HCT116 (cell line): Measurements from ENCODE around the gene IZUMO4. TPM values are rescaled to one million over a fixed set of nuclear protein-coding genes. Genes with fewer than 3 reads are reported as not detected.

Experiments used
- ATAC-seq: fragments of 200-7000 bp; cut with Tn5 transposase; 2 replicates; pipeline ENCODE4 v1.9.1; 2020; ENCODE audit warnings: mild to moderate bottlenecking, moderate library complexity
- BruUV-seq: library from RNA; stranded (reverse); fragments of 400-500 nt; replicated peaks from 2 replicates; lab custom pipeline; 2021; lab: Mats Ljungman, UMichigan
- CTCF ChIA-PET: fragments of 300-600 bp; sonication (Branson Sonifier 250); formaldehyde crosslinking; loops from one replicate; lab custom pipeline; 2021; ENCODE audit warnings: antibody characterized with exemption; lab: Charles Lee
- POLR2A ChIA-PET: fragments of 300-600, 350-600 bp; sonication (Branson Sonifier 250); formaldehyde crosslinking; loops from one replicate; lab custom pipeline; 2021; ENCODE audit warnings: antibody characterized with exemption; lab: Charles Lee
- RAD21 ChIA-PET, 2 experiments: fragments of 300-600 bp; sonication (Branson Sonifier 250); formaldehyde crosslinking; loops; one replicate each; lab custom pipeline; 2023; ENCODE audit warnings: low total read pairs in 2 of 2; ENCODE audit not compliant: uncharacterized antibody in 2 of 2, unreplicated experiment in 2 of 2, low non-redundant PET in 1 of 2; lab: Charles Lee
- DNase-seq: peaks from one replicate; pipeline ENCODE4 v3.0.0-alpha.2; 2010; ENCODE audit warnings: low read depth, low spot score
- H2AFZ ChIP-seq: fragments of 200-600 bp; shearing (Covaris generic), sonication (generic); 2 replicates; pipeline ENCODE4 v1.6.1; 2017; ENCODE audit warnings: low read depth, mixed run types, mixed read lengths, antibody characterized with exemption, low read length; ENCODE audit not compliant: poor library complexity, severe bottlenecking
- H3K27ac ChIP-seq: 2 replicates; pipeline ENCODE4 v1.5.1; 2012; ENCODE audit warnings: low read depth, low read length
- H3K27me3 ChIP-seq: fragments of 200-600 bp; sonication (generic); 2 replicates; pipeline ENCODE4 v1.6.1; 2016; ENCODE audit warnings: mixed run types, low read length, mixed read lengths; ENCODE audit not compliant: insufficient read depth
- H3K36me3 ChIP-seq, 2 experiments: fragments of 200-500 bp in 1 of 2; fragments of 200-600 bp in 1 of 2; sonication (Bioruptor generic) in 1 of 2; sonication (generic) in 1 of 2; 2 replicates each; pipeline versions ENCODE4 v1.5.1 to v1.6.1; 2014 to 2016; ENCODE audit warnings: low read length in 2 of 2, inconsistent platforms in 1 of 2, mixed read lengths in 1 of 2, mixed run types in 1 of 2; ENCODE audit not compliant: insufficient read depth in 2 of 2, control insufficient read depth in 1 of 2
- H3K4me1 ChIP-seq, 2 experiments: fragments of 200-600 bp in 1 of 2; sonication (generic) in 1 of 2; 2 replicates each; pipeline versions ENCODE4 v1.5.1 to v1.6.1; 2012 to 2017; ENCODE audit warnings: low read length in 2 of 2, inconsistent platforms in 1 of 2, mild to moderate bottlenecking in 1 of 2, mixed read lengths in 1 of 2, mixed run types in 1 of 2, moderate library complexity in 1 of 2; ENCODE audit not compliant: insufficient read depth in 2 of 2, control insufficient read depth in 1 of 2
- H3K4me2 ChIP-seq: fragments of 200-600 bp; sonication (generic); 2 replicates; pipeline ENCODE4 v1.6.1; 2017; ENCODE audit warnings: mixed run types, low read length, mixed read lengths
- H3K4me3 ChIP-seq, 2 experiments: fragments of 200-600 bp in 1 of 2; sonication (generic) in 1 of 2; replicated peaks in 1 of 2; 2 replicates each; pipeline ENCODE4 v1.5.1; 2011 to 2016; ENCODE audit warnings: low read length in 2 of 2, control low read depth in 1 of 2, low read depth in 1 of 2, mild to moderate bottlenecking in 1 of 2, mixed read lengths in 1 of 2, mixed run types in 1 of 2
- H3K79me2 ChIP-seq: fragments of 200-600 bp; sonication (generic); 2 replicates; pipeline ENCODE4 v1.6.1; 2017; ENCODE audit warnings: mild to moderate bottlenecking, mixed run types, low read length, moderate library complexity, mixed read lengths; ENCODE audit not compliant: insufficient read depth
- H3K9ac ChIP-seq: fragments of 200-600 bp; sonication (generic); 2 replicates; pipeline ENCODE4 v1.6.1; 2016; ENCODE audit warnings: low read length, mixed read lengths
- H3K9me2 ChIP-seq: fragments of 200-600 bp; sonication (generic), shearing (Covaris generic); 2 replicates; pipeline ENCODE4 v1.6.1; 2017; ENCODE audit warnings: mixed run types, mild to moderate bottlenecking, moderate library complexity; ENCODE audit not compliant: insufficient read depth
- H3K9me3 ChIP-seq, 2 experiments: fragments of 200-500 bp in 1 of 2; fragments of 200-600 bp in 1 of 2; sonication (Bioruptor generic) in 1 of 2; sonication (generic) in 1 of 2; 2 replicates each; pipeline ENCODE4 v1.6.1; 2014 to 2017; ENCODE audit warnings: low read length in 2 of 2, mixed read lengths in 2 of 2, inconsistent platforms in 1 of 2, low read depth in 1 of 2, mild to moderate bottlenecking in 1 of 2, mixed run types in 1 of 2, moderate library complexity in 1 of 2; ENCODE audit not compliant: control insufficient read depth in 1 of 2, insufficient read depth in 1 of 2
- H4K20me1 ChIP-seq: fragments of 200-600 bp; sonication (generic), shearing (Covaris generic); 2 replicates; pipeline ENCODE4 v1.6.1; 2017; ENCODE audit warnings: mixed run types, mild to moderate bottlenecking, moderate library complexity; ENCODE audit not compliant: insufficient read depth
- EZH2 ChIP-seq: fragments of 200-600 bp; sonication (generic); IDR thresholded peaks from 2 replicates; pipeline ENCODE4 v1.6.1; 2017; ENCODE audit warnings: antibody characterized with exemption, mixed run types
- POLR2A ChIP-seq: IDR thresholded peaks from 2 replicates; pipeline ENCODE4 v1.7.0; 2011; ENCODE audit warnings: borderline replicate concordance; ENCODE audit not compliant: insufficient read depth, insufficient read length; ENCODE audit errors: extremely low read depth
- RAD21 ChIP-seq: IDR thresholded peaks from 2 replicates; pipeline ENCODE4 v1.6.1; 2012; ENCODE audit warnings: low read depth, mild to moderate bottlenecking
- SP1 ChIP-seq: IDR thresholded peaks from 2 replicates; pipeline ENCODE4 v1.6.1; 2012; ENCODE audit warnings: low read depth
- YY1 ChIP-seq: IDR thresholded peaks from 2 replicates; pipeline ENCODE4 v1.6.1; 2011; ENCODE audit warnings: low read length, low read depth, moderate library complexity, mild to moderate bottlenecking; ENCODE audit not compliant: insufficient replicate concordance; ENCODE audit errors: extremely low read depth
- ZFX ChIP-seq: fragments of 450-650 bp; IDR thresholded peaks from 2 replicates; pipeline ENCODE4 v1.6.1; 2017
- intact Hi-C: fragments of 100-400 bp; cut with micrococcal nuclease; formaldehyde crosslinking; loops from 2 replicates; pipeline ENCODE4 v1.10.0; 2022
- total RNA-seq: library from RNA; stranded (reverse); gene quantifications from one replicate; pipeline ENCODE4 v1.2.1, GENCODE V29; 2021; ENCODE audit not compliant: unreplicated experiment
- TF ChIP-seq, protein P1 (sequence below): IDR thresholded peaks from 2 replicates; pipeline ENCODE4 v1.6.1; 2012; ENCODE audit warnings: low read depth

Gene IZUMO4
- total RNA-seq, 1 experiment from 2014 or later: 6.1 TPM

DNA sequence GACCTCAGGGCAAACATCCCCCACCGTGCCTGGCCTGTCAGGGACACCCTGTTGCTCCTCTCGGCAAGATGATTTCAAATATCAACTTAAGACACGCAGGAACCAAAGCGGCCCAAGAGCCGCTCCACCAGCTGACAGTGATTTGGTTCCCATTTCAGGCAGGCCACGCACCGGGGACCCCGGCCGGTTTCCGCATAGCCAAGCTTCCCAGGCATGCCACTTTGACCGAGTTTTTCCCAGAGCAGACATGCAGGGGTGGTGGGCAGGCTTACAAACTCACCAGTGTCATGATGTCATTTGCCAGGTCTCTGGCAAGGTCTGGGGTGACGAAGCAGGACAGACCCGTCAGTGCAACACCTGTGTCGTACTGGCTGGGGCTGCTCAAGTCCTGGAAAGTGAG is 35.5 kb downstream of the IZUMO4 start:
- ATAC-seq: no peak
- no peak overlapping the region for H2AFZ ChIP-seq
- H3K79me2 ChIP-seq: peaks cover 64% of the 10 kb centered on the region
- H3K36me3 ChIP-seq: peaks cover 12 to 51% of the 10 kb centered on the region in 2 experiments
- no peaks in the 10 kb centered on the region for H4K20me1 ChIP-seq
- no peak for DNase-seq
- no peak overlapping the region for H3K27ac ChIP-seq
- ChIA-PET RAD21 (no interaction called here), POLR2A (no interaction called here), CTCF (no interaction called here)
- intact Hi-C loops: no loop called here
- no peak overlapping the region for H3K9ac ChIP-seq
- BruUV-seq: no TSS peak
- no peaks in the 10 kb centered on the region for H3K9me3 ChIP-seq
- H3K27me3 ChIP-seq: no peaks in the 10 kb centered on the region
- TF ChIP-seq SP1 (no peak), EZH2 (no peak), ZFX (no peak), POLR2A (no peak), RAD21 (no peak), YY1 (no peak)
- TF ChIP-seq, protein P1, sequence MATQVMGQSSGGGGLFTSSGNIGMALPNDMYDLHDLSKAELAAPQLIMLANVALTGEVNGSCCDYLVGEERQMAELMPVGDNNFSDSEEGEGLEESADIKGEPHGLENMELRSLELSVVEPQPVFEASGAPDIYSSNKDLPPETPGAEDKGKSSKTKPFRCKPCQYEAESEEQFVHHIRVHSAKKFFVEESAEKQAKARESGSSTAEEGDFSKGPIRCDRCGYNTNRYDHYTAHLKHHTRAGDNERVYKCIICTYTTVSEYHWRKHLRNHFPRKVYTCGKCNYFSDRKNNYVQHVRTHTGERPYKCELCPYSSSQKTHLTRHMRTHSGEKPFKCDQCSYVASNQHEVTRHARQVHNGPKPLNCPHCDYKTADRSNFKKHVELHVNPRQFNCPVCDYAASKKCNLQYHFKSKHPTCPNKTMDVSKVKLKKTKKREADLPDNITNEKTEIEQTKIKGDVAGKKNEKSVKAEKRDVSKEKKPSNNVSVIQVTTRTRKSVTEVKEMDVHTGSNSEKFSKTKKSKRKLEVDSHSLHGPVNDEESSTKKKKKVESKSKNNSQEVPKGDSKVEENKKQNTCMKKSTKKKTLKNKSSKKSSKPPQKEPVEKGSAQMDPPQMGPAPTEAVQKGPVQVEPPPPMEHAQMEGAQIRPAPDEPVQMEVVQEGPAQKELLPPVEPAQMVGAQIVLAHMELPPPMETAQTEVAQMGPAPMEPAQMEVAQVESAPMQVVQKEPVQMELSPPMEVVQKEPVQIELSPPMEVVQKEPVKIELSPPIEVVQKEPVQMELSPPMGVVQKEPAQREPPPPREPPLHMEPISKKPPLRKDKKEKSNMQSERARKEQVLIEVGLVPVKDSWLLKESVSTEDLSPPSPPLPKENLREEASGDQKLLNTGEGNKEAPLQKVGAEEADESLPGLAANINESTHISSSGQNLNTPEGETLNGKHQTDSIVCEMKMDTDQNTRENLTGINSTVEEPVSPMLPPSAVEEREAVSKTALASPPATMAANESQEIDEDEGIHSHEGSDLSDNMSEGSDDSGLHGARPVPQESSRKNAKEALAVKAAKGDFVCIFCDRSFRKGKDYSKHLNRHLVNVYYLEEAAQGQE: no peak
- H3K4me2 ChIP-seq: no peak overlapping the region
- no peak overlapping the region for H3K4me3 ChIP-seq
- H3K4me1 ChIP-seq: no peaks in the 10 kb centered on the region
- H3K9me2 ChIP-seq: no peaks in the 10 kb centered on the region
